Thyroid gland (tissue), 4 donors: Measurements from ENCODE around the gene MEIOC. TPM values are rescaled to one million over a fixed set of nuclear protein-coding genes. Genes with fewer than 3 reads are reported as not detected.

Experiments
- DNase-seq, 2 donors: peaks; one replicate each; pipeline ENCODE4 v3.0.0-alpha.2; 2019
- H3K27ac ChIP-seq, 3 donors: fragments of 200-600 bp; sonication (generic); 1 replicate in 2 of 3; 2 replicates in 1 of 3; pipeline ENCODE4 v1.5.1; 2016 to 2019; ENCODE audit warnings: mild to moderate bottlenecking in 1 of 3, moderate library complexity in 1 of 3
- H3K27me3 ChIP-seq: fragments of 200-600 bp; sonication (generic); one replicate; pipeline ENCODE4 v1.5.1; 2019
- H3K36me3 ChIP-seq, 2 donors: fragments of 200-600 bp; sonication (generic); one replicate each; pipeline ENCODE4 v1.5.1; 2016 to 2019
- H3K4me1 ChIP-seq, 2 donors: fragments of 200-600 bp; sonication (generic); one replicate each; pipeline ENCODE4 v1.5.1; 2017 to 2019
- H3K4me3 ChIP-seq, 3 donors: fragments of 200-600 bp; sonication (generic); replicated peaks in 1 of 3; 1 replicate in 2 of 3; 2 replicates in 1 of 3; pipeline ENCODE4 v1.5.1; 2016; ENCODE audit warnings: mild to moderate bottlenecking in 1 of 3
- H3K9me3 ChIP-seq: fragments of 200-600 bp; sonication (generic); one replicate; pipeline ENCODE4 v1.5.1; 2017
- CTCF ChIP-seq, 6 experiments: fragments of 200-600 bp in 3 of 6; fragments of 450-650 bp in 3 of 6; sonication (generic) in 3 of 6; IDR thresholded peaks; one replicate each; pipeline ENCODE4 v1.5.1; 2016 to 2019; ENCODE audit warnings: antibody characterized with exemption in 6 of 6, mild to moderate bottlenecking in 2 of 6, inconsistent platforms in 1 of 6, moderate library complexity in 1 of 6
- POLR2A ChIP-seq, 2 donors: fragments of 450-650 bp; IDR thresholded peaks; one replicate each; pipeline ENCODE4 v1.6.1; 2017; ENCODE audit warnings: antibody characterized with exemption in 2 of 2, mild to moderate bottlenecking in 2 of 2, moderate library complexity in 1 of 2
- WGBS, 2 donors: methylation state at CpG; one replicate each; pipeline ENCODE4 v1.1.5; 2017; 5-methylcytosine and 5-hydroxymethylcytosine counted together
- intact Hi-C: fragments of 100-400 bp; cut with DNase I; formaldehyde crosslinking; loops from one replicate; pipeline ENCODE4 v1.15.1; 2023
- total RNA-seq, 4 donors: library from RNA; depleted of rRNA; stranded (reverse); fragments of >200 nt; gene quantifications; one replicate each; pipeline ENCODE4 v1.2.3, GENCODE V29; 2016

MEIOC gene
- total RNA-seq, 4 donors from 2014 or later: 0.27 to 0.33 TPM; not detected in 2

- no peaks in the 10 kb centered on the region for H3K27me3 ChIP-seq
- 65 to 78% methylated on average over 8 to 9 of the region's 9 CpGs for WGBS, 2 donors
- H3K9me3 ChIP-seq: no peaks in the 10 kb centered on the region
- H3K4me1 ChIP-seq: peaks cover 6 to 16% of the 10 kb centered on the region in 2 donors
- intact Hi-C loops: no loop called here
- H3K36me3 ChIP-seq: no peaks in the 10 kb centered on the region
- DNase-seq: no peak
- peak overlapping the region in 1 of 3 donors; percentile 17 for H3K4me3 ChIP-seq
- TF ChIP-seq POLR2A (IDR thresholded peaks at IDR 0.05) (no peak), CTCF (IDR thresholded peaks at IDR 0.05) (no peak)
- H3K27ac ChIP-seq: peak overlapping the region; percentile 25 to 74 (median 58)
Measured at GRCh38 chr17:44627513-44628242, 28.6 kb upstream of the MEIOC start.

DNA sequence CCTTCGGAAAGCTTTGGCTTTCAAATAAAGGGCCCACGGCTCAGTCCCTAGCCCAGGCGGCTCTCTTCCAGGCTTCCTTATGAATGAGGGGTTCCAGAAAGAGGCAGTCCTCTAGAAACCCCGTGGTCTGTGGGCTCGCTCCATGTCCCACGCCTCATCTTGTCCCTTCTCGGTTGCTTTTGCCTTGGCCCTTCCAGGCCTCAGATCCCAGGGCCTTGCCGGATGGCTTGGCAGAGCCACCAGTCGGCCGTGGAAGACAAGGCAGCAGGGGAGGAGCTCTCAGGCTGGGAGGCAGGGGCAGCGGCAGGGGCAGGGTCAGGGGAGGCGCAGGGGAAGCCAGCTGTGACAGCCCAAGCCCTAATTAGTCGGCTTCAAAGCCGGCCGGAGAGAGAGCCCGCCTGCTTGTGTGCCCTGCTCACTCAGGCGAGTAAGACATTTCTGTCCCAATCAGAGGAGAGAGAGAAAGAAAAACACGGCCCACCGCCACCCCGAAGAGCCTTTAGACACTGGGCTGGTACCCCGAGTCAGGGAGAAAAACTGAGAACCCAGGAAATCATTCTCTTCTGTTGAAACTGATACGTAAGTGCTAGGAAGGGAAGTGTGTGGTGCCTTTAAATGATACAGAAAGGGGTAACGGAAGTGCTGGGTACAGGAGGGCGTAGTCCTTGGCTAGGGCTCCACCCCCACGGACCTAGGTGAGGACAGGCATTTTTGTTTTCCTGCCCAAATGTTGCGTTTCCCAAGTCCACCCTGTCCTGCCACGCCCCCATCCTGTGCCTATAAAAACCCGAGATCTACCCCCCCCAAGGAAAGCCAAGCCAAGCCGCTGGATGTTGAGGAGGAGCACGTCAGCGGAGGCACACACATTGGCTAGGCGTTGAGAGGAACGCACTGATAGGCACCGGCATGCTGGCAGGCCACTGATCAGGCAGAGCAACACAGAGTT lies 27.8 kb upstream of the MEIOC start:
- no peaks in the 10 kb centered on the region for H3K27me3 ChIP-seq
- peak overlapping the region; percentile 25 to 74 (median 58) for H3K27ac ChIP-seq
- 33% methylated on average over 21 to 33 of the region's 34 CpGs for WGBS, 2 donors
- no peaks in the 10 kb centered on the region for H3K36me3 ChIP-seq
- peak overlapping the region in 1 of 3 donors; percentile 17 for H3K4me3 ChIP-seq
- H3K4me1 ChIP-seq: peaks cover 6 to 16% of the 10 kb centered on the region in 2 donors
- intact Hi-C loops: no loop called here
- no peak for TF ChIP-seq CTCF (IDR thresholded peaks at IDR 0.05)
- peak in 1 of 2 donors; percentile 48 for TF ChIP-seq POLR2A (IDR thresholded peaks at IDR 0.05)
- DNase-seq: peak; percentile 92 to 94
- no peaks in the 10 kb centered on the region for H3K9me3 ChIP-seq

- intact Hi-C loops: no loop called here
- Histone ChIP-seq H3K36me3 (no peaks in the 10 kb centered on the region), H3K9me3 (no peaks in the 10 kb centered on the region), H3K4me3 (no peak overlapping the region), H3K27ac (peak overlapping the region in 2 of 3 donors; percentile 58 to 74), H3K27me3 (no peaks in the 10 kb centered on the region), H3K4me1 (peaks cover 6 to 16% of the 10 kb centered on the region in 2 donors)
- TF ChIP-seq POLR2A (IDR thresholded peaks at IDR 0.05) (no peak), CTCF (IDR thresholded peaks at IDR 0.05) (no peak)
- DNase-seq: no peak
- WGBS, 2 donors: 92 to 95% methylated on average over 12 to 13 of the region's 13 CpGs
Measured at GRCh38 chr17:44629314-44629713, 27.0 kb upstream of the MEIOC start.

DNA sequence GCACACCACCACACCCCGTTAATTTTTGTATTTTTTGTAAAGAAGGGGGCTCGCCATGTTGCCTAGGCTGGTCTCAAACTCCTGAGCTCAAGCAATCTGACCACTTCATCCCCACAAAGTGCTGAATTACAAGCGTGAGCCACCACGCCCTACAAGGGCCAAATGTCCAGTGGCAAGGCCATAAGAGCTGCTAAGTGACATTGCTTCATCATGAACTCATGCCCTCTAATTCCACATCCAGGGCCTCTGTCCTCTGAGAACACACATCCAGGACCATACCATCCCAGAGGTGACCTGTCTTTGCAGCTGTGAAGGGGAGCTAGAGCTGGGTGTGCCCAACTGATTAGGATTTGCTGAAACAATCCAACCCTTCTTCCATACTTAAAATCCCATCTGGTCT lies 25.6 kb upstream of the MEIOC start:
- no peaks in the 10 kb centered on the region for H3K9me3 ChIP-seq
- no peak overlapping the region for H3K27ac ChIP-seq
- H3K27me3 ChIP-seq: no peaks in the 10 kb centered on the region
- H3K4me1 ChIP-seq: peaks cover 6 to 16% of the 10 kb centered on the region in 2 donors
- no peak for TF ChIP-seq CTCF (IDR thresholded peaks at IDR 0.05)
- no peak for TF ChIP-seq POLR2A (IDR thresholded peaks at IDR 0.05)
- WGBS, 2 donors: 80 to 86% methylated on average over 4 of the region's 4 CpGs
- no peak for DNase-seq
- intact Hi-C loops: no loop called here
- no peak overlapping the region for H3K4me3 ChIP-seq
- H3K36me3 ChIP-seq: no peaks in the 10 kb centered on the region
